ENCODE results near the gene ZSCAN32. TPM values are rescaled to one million over a fixed set of nuclear protein-coding genes. Genes with fewer than 3 reads are reported as not detected.
A peak's percentile ranks its signal among the peaks of the same experiment; 100 is the strongest.

The ZSCAN32 gene
- total RNA-seq, 1 donor from 2014 or later: 19.6 TPM

GRCh38 chr16:3377917-3378316 lies 22.9 kb downstream of the ZSCAN32 start:
- Histone ChIP-seq H3K36me3 (peaks cover 0 to 19% of the 10 kb centered on the region in 2 donors), H3K4me3 (no peak overlapping the region), H3K27me3 (no peaks in the 10 kb centered on the region), H3K27ac (no peak overlapping the region), H3K9me3 (peaks cover 50% of the 10 kb centered on the region), H3K4me1 (no peaks in the 10 kb centered on the region)
- TF ChIP-seq CTCF (IDR thresholded peaks at IDR 0.05) (no peak), POLR2A (IDR thresholded peaks at IDR 0.05) (no peak), POLR2AphosphoS5 (IDR thresholded peaks at IDR 0.05; ENCODE audit: insufficient read depth in 1 of 2, low read depth in 1 of 2) (no peak)
- DNase-seq (ENCODE audit: extremely low spot score in 2 of 2): no peak
- intact Hi-C loops (cut with DNase I): no loop called here

- Histone ChIP-seq H3K4me3 (no peak overlapping the region), H3K36me3 (no peaks in the 10 kb centered on the region), H3K27me3 (no peaks in the 10 kb centered on the region), H3K4me1 (no peaks in the 10 kb centered on the region), H3K9me3 (peaks cover 27% of the 10 kb centered on the region), H3K27ac (no peak overlapping the region)
- no peak for DNase-seq (ENCODE audit: extremely low spot score in 2 of 2)
- intact Hi-C loops (cut with DNase I): no loop called here
- TF ChIP-seq POLR2A (IDR thresholded peaks at IDR 0.05) (no peak), POLR2AphosphoS5 (IDR thresholded peaks at IDR 0.05; ENCODE audit: insufficient read depth in 1 of 2, low read depth in 1 of 2) (no peak), CTCF (IDR thresholded peaks at IDR 0.05) (no peak)
These were observed 25.1 kb downstream of the ZSCAN32 start for GRCh38 chr16:3375680-3376079.

- TF ChIP-seq POLR2A (IDR thresholded peaks at IDR 0.05): no peak
- TF ChIP-seq POLR2AphosphoS5 (IDR thresholded peaks at IDR 0.05; ENCODE audit: insufficient read depth in 1 of 2, low read depth in 1 of 2): no peak
- H3K36me3 ChIP-seq: no peaks in the 10 kb centered on the region
- DNase-seq (ENCODE audit: extremely low spot score in 2 of 2): no peak
- no peaks in the 10 kb centered on the region for H3K27me3 ChIP-seq
- H3K27ac ChIP-seq: no peak overlapping the region
- no peaks in the 10 kb centered on the region for H3K9me3 ChIP-seq
- no peaks in the 10 kb centered on the region for H3K4me1 ChIP-seq
- intact Hi-C loops (cut with DNase I): no loop called here
- H3K4me3 ChIP-seq: no peak overlapping the region
These were observed 31.7 kb downstream of the ZSCAN32 start for GRCh38 chr16:3369073-3369472.

GRCh38 chr16:3364774-3365427 lies 35.9 kb downstream of the ZSCAN32 start:
- H3K4me3 ChIP-seq: peak overlapping the region; percentile 33 to 51
- H3K4me1 ChIP-seq: no peaks in the 10 kb centered on the region
- peak overlapping the region; percentile 29 for H3K27ac ChIP-seq
- intact Hi-C loops (cut with DNase I): no loop called here
- H3K36me3 ChIP-seq: no peaks in the 10 kb centered on the region
- TF ChIP-seq CTCF (IDR thresholded peaks at IDR 0.05): no peak
- H3K9me3 ChIP-seq: no peaks in the 10 kb centered on the region
- no peak for DNase-seq (ENCODE audit: extremely low spot score in 2 of 2)
- H3K27me3 ChIP-seq: no peaks in the 10 kb centered on the region

GRCh38 chr16:3363793-3364192 lies 37.0 kb downstream of the ZSCAN32 start:
- Histone ChIP-seq H3K4me1 (no peaks in the 10 kb centered on the region), H3K4me3 (no peak overlapping the region), H3K27me3 (no peaks in the 10 kb centered on the region), H3K27ac (no peak overlapping the region), H3K9me3 (no peaks in the 10 kb centered on the region), H3K36me3 (no peaks in the 10 kb centered on the region)
- DNase-seq (ENCODE audit: extremely low spot score in 2 of 2): no peak
- TF ChIP-seq POLR2AphosphoS5 (IDR thresholded peaks at IDR 0.05; ENCODE audit: insufficient read depth in 1 of 2, low read depth in 1 of 2): no peak
- TF ChIP-seq POLR2A (IDR thresholded peaks at IDR 0.05): no peak
- no peak for TF ChIP-seq CTCF (IDR thresholded peaks at IDR 0.05)
- intact Hi-C loops (cut with DNase I): no loop called here

Measured in vagina (tissue), 2 donors.